PFSK-1 (cell line): ENCODE measurements around the gene CLEC2A.

Source experiments
- FOXP2 ChIP-seq: optimal IDR thresholded peaks from 2 replicates; pipeline ENCODE3; 2011; ENCODE audit warnings: borderline replicate concordance, control low read depth, inconsistent platforms; ENCODE audit not compliant: insufficient read depth; ENCODE audit errors: extremely low read length, extremely low read depth
- POLR2AphosphoS5 ChIP-seq: IDR thresholded peaks from 2 replicates; pipeline ENCODE4 v1.6.1; 2012; ENCODE audit warnings: low read depth, mild to moderate bottlenecking, control low read depth, low read length, moderate library complexity
- SIN3A ChIP-seq: IDR thresholded peaks from 2 replicates; pipeline ENCODE4 v1.6.1; 2012; ENCODE audit warnings: mild to moderate bottlenecking, low read length, moderate library complexity, borderline replicate concordance; ENCODE audit not compliant: insufficient read depth
- TAF1 ChIP-seq: IDR thresholded peaks from 2 replicates; pipeline ENCODE4 v1.6.1; 2012; ENCODE audit warnings: low read length, control low read depth, borderline replicate concordance; ENCODE audit not compliant: insufficient read depth
- TF ChIP-seq, protein P1 (sequence below), 2 experiments: IDR thresholded peaks; 2 replicates each; pipeline versions ENCODE4 v1.6.1 to v1.8.0; 2011 to 2012; ENCODE audit warnings: low read depth in 2 of 2, low read length in 2 of 2, control low read depth in 1 of 2, inconsistent platforms in 1 of 2, mild to moderate bottlenecking in 1 of 2, moderate library complexity in 1 of 2; ENCODE audit not compliant: insufficient read depth in 1 of 2

The CLEC2A gene

DNA sequence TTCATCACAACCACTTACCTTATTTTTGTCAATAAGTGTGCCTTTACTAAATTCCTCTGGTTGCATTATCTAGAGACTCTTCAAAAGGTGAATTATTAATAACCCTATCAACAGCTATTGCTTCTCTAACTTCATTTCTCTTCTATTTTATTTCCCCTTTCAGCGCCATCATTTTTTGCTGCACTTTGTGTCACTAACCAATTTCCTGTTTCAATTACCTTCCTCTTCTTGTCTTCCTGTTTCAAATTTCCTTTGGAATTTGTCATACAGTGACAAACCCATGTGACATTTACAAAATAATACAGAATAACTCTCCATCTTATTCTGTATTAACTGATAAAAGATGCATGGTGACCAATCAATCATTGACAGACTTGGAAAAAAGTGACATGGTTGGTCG lies 12.2 kb upstream of the CLEC2A start:
- TF ChIP-seq, protein P1, sequence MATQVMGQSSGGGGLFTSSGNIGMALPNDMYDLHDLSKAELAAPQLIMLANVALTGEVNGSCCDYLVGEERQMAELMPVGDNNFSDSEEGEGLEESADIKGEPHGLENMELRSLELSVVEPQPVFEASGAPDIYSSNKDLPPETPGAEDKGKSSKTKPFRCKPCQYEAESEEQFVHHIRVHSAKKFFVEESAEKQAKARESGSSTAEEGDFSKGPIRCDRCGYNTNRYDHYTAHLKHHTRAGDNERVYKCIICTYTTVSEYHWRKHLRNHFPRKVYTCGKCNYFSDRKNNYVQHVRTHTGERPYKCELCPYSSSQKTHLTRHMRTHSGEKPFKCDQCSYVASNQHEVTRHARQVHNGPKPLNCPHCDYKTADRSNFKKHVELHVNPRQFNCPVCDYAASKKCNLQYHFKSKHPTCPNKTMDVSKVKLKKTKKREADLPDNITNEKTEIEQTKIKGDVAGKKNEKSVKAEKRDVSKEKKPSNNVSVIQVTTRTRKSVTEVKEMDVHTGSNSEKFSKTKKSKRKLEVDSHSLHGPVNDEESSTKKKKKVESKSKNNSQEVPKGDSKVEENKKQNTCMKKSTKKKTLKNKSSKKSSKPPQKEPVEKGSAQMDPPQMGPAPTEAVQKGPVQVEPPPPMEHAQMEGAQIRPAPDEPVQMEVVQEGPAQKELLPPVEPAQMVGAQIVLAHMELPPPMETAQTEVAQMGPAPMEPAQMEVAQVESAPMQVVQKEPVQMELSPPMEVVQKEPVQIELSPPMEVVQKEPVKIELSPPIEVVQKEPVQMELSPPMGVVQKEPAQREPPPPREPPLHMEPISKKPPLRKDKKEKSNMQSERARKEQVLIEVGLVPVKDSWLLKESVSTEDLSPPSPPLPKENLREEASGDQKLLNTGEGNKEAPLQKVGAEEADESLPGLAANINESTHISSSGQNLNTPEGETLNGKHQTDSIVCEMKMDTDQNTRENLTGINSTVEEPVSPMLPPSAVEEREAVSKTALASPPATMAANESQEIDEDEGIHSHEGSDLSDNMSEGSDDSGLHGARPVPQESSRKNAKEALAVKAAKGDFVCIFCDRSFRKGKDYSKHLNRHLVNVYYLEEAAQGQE (IDR thresholded peaks at IDR 0.05; ENCODE audit: insufficient read depth in 1 of 2, low read depth in 2 of 2, low read length in 2 of 2): no peak
- no peak for TF ChIP-seq SIN3A
- TF ChIP-seq FOXP2: no peak
- TF ChIP-seq POLR2AphosphoS5: no peak
- no peak for TF ChIP-seq TAF1

DNA sequence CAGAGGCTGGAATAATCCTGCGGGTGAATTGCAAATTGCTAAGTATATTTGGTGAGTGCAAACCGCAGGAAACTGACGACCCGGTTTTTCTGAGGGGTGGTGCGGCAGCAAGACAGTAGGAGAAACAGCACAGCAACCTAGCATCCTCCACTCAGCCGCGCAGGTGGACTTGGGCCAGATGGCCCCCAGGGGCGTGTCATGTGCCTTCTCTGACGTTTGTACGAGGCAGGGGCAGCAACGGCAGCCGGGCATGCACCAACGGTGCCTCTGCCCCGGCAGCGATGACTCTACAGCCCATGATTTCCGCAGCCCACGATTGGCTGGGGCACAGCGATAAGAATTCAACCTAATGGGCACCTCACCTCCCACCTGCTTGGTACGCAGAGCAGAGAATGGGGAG lies 11.1 kb upstream of the CLEC2A start:
- TF ChIP-seq, protein P1 (IDR thresholded peaks at IDR 0.05; ENCODE audit: insufficient read depth in 1 of 2, low read depth in 2 of 2, low read length in 2 of 2): no peak
- TF ChIP-seq POLR2AphosphoS5: no peak
- no peak for TF ChIP-seq FOXP2
- TF ChIP-seq TAF1: no peak
- TF ChIP-seq SIN3A: no peak

DNA sequence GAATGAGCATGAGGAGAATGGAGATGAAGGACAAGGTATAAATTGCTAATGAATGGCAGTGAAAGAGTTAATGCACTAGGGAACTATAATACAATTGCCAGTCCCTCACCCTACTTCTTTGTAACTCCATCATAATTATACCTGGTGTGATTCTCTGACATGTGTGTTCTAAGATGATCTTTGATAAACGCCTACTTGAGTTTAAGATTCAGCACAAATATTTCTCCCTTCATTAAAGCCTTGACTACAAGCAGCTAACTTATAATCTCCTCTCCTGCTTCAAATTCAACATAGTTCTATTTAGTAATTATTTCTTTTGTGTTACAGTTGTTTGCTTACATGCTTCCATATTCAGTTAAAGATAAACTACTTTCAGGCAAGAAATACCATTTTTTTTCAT lies 9.7 kb upstream of the CLEC2A start:
- TF ChIP-seq, protein P1 (IDR thresholded peaks at IDR 0.05; ENCODE audit: insufficient read depth in 1 of 2, low read depth in 2 of 2, low read length in 2 of 2): no peak
- TF ChIP-seq SIN3A (no peak), FOXP2 (no peak), POLR2AphosphoS5 (no peak), TAF1 (no peak)

DNA sequence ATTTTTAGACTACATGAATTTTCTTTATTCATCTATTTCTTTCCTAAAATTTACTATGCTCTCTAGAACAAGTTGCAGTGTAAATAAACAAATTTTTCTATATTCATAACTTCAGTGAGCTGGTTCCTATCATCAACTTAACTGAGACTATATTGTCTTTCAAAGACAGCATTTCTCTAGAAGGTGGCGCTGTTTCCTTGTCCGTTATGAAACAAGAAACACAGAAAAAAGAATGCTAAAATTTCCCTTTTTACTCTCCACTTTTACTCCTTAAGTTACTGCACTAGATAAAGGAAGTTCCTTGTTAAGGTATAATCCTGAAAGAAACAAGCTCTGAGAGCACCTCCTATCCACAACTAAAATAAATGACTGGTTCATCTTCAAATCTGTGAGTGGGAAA lies 8.2 kb upstream of the CLEC2A start:
- TF ChIP-seq TAF1: no peak
- TF ChIP-seq FOXP2: no peak
- TF ChIP-seq POLR2AphosphoS5: no peak
- TF ChIP-seq, protein P1 (IDR thresholded peaks at IDR 0.05; ENCODE audit: insufficient read depth in 1 of 2, low read depth in 2 of 2, low read length in 2 of 2): no peak
- TF ChIP-seq SIN3A: no peak

DNA sequence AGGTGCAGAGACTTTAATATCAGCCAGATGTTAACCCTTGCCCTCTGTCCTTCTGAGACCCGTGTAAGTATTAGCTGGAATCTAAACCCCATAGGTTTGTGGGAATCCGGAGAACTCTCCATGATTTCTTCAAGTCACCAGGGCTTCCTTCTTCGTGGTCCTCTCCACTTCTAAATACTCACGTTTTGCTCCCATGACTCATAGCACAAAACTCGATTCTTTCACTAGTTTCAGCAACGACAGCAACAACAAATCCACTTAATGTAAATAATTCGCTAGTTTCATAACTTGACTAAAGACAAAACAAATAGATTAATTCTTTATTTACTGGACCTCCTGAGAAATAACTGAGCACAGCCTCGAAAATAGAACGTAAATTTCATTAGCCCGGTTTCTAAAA lies 4.4 kb upstream of the CLEC2A start:
- TF ChIP-seq SIN3A (no peak), FOXP2 (no peak), POLR2AphosphoS5 (no peak), TAF1 (no peak)
- TF ChIP-seq, protein P1 (IDR thresholded peaks at IDR 0.05; ENCODE audit: insufficient read depth in 1 of 2, low read depth in 2 of 2, low read length in 2 of 2): no peak
